ENCODE measurements around the gene TRAF5. TPM values are rescaled to one million over a fixed set of nuclear protein-coding genes. Genes with fewer than 3 reads are reported as not detected.

The TRAF5 gene
- total RNA-seq, 2 experiments from 2014 or later, result 40.6 to 42.5 TPM

DNA sequence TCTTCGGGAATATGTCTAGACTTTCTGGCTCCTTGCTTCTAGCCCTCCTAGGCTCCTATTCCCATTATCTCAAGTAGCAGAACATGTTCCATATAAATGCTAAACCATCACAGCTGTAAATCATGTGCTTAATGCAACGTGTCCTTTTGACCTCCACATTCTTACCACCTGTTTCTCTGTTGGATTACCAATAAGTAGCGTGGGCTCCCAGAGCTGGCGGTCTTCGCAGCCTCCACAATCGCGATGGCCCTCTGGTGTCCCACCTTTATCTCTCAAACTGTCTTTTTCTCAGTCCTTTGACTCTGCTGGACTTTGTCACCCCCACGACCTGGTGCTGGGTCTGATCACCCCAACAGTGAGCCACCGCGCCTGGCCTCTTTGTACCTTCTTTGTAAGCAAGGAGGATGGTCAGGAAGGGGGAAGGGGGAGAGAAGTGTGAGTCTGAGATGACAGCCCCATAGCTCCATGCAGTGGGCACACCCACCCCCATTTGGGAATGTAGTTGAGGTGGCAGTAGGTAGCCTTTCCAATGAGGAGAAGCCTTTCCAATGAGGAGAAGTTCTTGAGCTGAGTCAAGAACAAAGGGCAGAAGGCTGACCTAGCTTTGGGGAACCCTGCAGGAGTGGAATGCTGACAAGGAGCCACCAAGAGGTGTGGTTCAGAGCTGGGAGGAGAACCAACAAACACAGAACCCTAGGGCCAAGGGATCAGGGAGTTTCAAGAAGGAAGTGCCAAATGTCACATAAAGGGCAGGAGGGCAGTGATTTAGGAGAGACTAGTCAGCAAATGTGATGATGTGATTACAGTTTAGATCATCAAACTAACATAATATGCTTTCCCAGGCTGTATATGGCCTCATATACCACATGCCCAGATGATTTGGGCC is 14.2 kb downstream of the TRAF5 start:
- POLR2A ChIA-PET, result interaction anchor here (1.2 to 6.0 kb wide), 2 partner anchors 13 to 46 kb away, joined by 3 to 45 read pairs; partner anchors contain the start of gene TRAF5
- ATAC-seq (no peak), DNase-seq (no peak)
- Mint-ChIP-seq H3K4me3 (no peak overlapping the region), H3K27ac (peak overlapping the region; percentile 30), H3K36me3 (ENCODE audit: low read depth) (peaks cover 26% of the 10 kb centered on the region), H3K27me3 (no peaks in the 10 kb centered on the region), H3K4me1 (ENCODE audit: low read depth) (peaks cover 88% of the 10 kb centered on the region), H3K9me3 (no peaks in the 10 kb centered on the region)
- CTCF ChIA-PET, result interaction anchor here (0.9 to 3.3 kb wide), 6 partner anchors 12 to 174 kb away, joined by 3 to 26 read pairs (median 8); partner anchors contain the start of gene TRAF5
- TF ChIP-seq, protein P1, sequence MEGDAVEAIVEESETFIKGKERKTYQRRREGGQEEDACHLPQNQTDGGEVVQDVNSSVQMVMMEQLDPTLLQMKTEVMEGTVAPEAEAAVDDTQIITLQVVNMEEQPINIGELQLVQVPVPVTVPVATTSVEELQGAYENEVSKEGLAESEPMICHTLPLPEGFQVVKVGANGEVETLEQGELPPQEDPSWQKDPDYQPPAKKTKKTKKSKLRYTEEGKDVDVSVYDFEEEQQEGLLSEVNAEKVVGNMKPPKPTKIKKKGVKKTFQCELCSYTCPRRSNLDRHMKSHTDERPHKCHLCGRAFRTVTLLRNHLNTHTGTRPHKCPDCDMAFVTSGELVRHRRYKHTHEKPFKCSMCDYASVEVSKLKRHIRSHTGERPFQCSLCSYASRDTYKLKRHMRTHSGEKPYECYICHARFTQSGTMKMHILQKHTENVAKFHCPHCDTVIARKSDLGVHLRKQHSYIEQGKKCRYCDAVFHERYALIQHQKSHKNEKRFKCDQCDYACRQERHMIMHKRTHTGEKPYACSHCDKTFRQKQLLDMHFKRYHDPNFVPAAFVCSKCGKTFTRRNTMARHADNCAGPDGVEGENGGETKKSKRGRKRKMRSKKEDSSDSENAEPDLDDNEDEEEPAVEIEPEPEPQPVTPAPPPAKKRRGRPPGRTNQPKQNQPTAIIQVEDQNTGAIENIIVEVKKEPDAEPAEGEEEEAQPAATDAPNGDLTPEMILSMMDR (IDR thresholded peaks at IDR 0.05), result no peak
- intact Hi-C loops (cut with micrococcal nuclease), result no loop called here

DNA sequence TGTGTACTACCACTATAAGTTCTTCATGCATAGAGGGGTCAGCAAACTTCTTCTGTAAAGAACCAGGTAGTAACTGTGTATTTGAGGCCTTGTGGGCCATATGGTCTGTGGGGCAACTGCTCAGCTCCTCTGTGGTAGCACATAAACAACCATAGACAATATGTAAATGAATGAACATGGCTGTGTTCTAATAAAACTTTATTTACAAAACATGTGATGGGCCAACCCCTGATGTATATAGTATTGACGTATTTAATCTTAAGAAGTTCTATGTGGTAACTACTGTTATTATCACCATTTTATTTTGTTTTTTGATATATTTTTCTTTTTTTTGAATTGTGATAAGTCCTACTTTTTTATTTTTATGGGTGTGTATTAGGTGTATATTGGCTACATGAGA is 15.4 kb downstream of the TRAF5 start:
- H3K9me3 Mint-ChIP-seq, result no peaks in the 10 kb centered on the region
- intact Hi-C loops (cut with micrococcal nuclease), result no loop called here
- no peak for ATAC-seq
- H3K27me3 Mint-ChIP-seq, result no peaks in the 10 kb centered on the region
- DNase-seq, result no peak
- ChIA-PET POLR2A (no interaction called here), CTCF (interaction anchor here (0.9 to 3.2 kb wide), 3 partner anchors 13 to 19 kb away, joined by 3 to 25 read pairs (median 6); partner anchors contain the start of gene TRAF5)
- TF ChIP-seq, protein P1 (IDR thresholded peaks at IDR 0.05), result no peak
- H3K36me3 Mint-ChIP-seq (ENCODE audit: low read depth), result peaks cover 26% of the 10 kb centered on the region
- H3K4me3 Mint-ChIP-seq, result no peak overlapping the region
- no peak overlapping the region for H3K27ac Mint-ChIP-seq
- peaks cover 87% of the 10 kb centered on the region for H3K4me1 Mint-ChIP-seq (ENCODE audit: low read depth)

DNA sequence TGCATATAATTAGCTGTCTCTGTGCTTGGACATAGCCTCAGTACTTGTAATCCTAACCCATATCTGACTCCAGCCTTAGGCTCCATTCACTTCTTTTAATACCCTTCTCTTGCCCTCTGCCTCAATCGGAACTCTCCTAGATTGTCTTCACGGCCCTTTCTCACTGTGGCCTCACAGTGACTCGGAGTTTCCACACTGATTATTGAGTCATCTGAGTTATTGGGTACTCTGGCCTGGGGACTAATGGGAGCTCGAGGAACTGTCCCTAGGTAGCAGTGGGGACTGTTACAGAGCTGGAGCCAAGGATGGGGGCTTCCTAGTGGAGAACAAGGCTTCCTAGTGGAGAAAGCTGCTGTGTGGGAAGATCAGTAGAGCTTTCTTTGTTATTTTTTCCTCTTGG is 17.0 kb downstream of the TRAF5 start:
- intact Hi-C loops (cut with micrococcal nuclease), result no loop called here
- Mint-ChIP-seq H3K27ac (peak overlapping the region; percentile 23), H3K4me3 (no peak overlapping the region)

DNA sequence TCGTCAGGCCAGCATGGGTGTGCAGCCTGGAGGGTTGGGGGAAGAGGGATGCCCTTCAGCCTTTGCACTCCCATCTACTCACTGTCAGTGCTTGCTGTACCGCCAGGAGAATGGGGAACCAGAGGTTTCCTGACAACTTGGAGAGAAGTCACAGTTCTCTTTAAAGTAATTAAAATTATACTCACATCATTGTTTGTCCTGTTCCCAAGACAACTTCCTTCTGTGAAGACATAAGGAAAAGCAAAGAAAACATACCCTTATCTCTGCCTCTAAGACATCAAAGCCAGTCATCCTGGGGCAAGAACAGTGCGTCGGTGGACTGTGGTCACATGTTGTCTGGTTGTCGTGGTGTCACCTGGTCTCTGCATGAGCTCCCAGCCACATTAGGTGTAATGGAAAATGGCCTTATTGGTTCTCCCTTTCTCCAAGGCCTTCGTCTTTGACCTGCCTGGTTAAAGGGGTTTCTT is 17.6 kb downstream of the TRAF5 start:
- intact Hi-C loops (cut with micrococcal nuclease), result no loop called here
- Mint-ChIP-seq H3K27me3 (no peaks in the 10 kb centered on the region), H3K9me3 (no peaks in the 10 kb centered on the region), H3K27ac (peak overlapping the region; percentile 23), H3K4me3 (no peak overlapping the region), H3K4me1 (ENCODE audit: low read depth) (peaks cover 82% of the 10 kb centered on the region), H3K36me3 (ENCODE audit: low read depth) (peaks cover 28% of the 10 kb centered on the region)
- DNase-seq, result peak; percentile 37
- no peak for ATAC-seq
- POLR2A ChIA-PET, result interaction anchor here (0.9 to 1.3 kb wide), 3 partner anchors 9 to 16 kb away, joined by 3 to 4 read pairs (median 3); no protein-coding TSS in a partner anchor
- CTCF ChIA-PET, result interaction anchor here (1.7 to 2.0 kb wide), 2 partner anchors 10 to 21 kb away, joined by 8 to 11 read pairs; no protein-coding TSS in a partner anchor
- TF ChIP-seq, protein P1 (IDR thresholded peaks at IDR 0.05), result no peak

More for the DNA sequence above, 17.0 kb downstream of the TRAF5 start:
- POLR2A ChIA-PET, result interaction anchor here (0.9 to 1.3 kb wide), 4 partner anchors 8 to 17 kb away, joined by 3 to 4 read pairs (median 4); no protein-coding TSS in a partner anchor
- CTCF ChIA-PET, result interaction anchor here (1.5 to 2.0 kb wide), 3 partner anchors 9 to 170 kb away, joined by 3 to 11 read pairs (median 8); no protein-coding TSS in a partner anchor
- DNase-seq (no peak), ATAC-seq (peak; percentile 18)
- peaks cover 30% of the 10 kb centered on the region for H3K36me3 Mint-ChIP-seq (ENCODE audit: low read depth)
- H3K4me1 Mint-ChIP-seq (ENCODE audit: low read depth), result peaks cover 87% of the 10 kb centered on the region
- TF ChIP-seq, protein P1 (IDR thresholded peaks at IDR 0.05), result no peak
- no peaks in the 10 kb centered on the region for H3K27me3 Mint-ChIP-seq
- no peaks in the 10 kb centered on the region for H3K9me3 Mint-ChIP-seq
